Endodermal cell (in vitro differentiated cells): Measurements from ENCODE around the gene PAEP. TPM values are rescaled to one million over a fixed set of nuclear protein-coding genes. Genes with fewer than 3 reads are reported as not detected.

Source experiments
- DNase-seq: peaks from one replicate; pipeline ENCODE4 v3.0.0-alpha.2; 2017
- H3K27ac ChIP-seq: 2 replicates; pipeline ENCODE4 v1.5.1; 2013; ENCODE audit warnings: mild to moderate bottlenecking, low read depth, low read length, moderate library complexity
- H3K27me3 ChIP-seq: 2 replicates; pipeline ENCODE4 v1.6.1; 2013; ENCODE audit warnings: mild to moderate bottlenecking, low read length, moderate library complexity; ENCODE audit not compliant: insufficient read depth, control insufficient read depth, poor library complexity, severe bottlenecking
- H3K36me3 ChIP-seq: 2 replicates; pipeline ENCODE4 v1.7.0; 2013; ENCODE audit warnings: mild to moderate bottlenecking, low read length, moderate library complexity; ENCODE audit not compliant: control insufficient read depth, insufficient read depth
- H3K4me1 ChIP-seq: one replicate; pipeline ENCODE4 v1.7.0; 2013; ENCODE audit warnings: low read length; ENCODE audit not compliant: control insufficient read depth, insufficient read depth
- H3K4me3 ChIP-seq: 2 replicates; pipeline ENCODE4 v1.5.1; 2013; ENCODE audit warnings: mild to moderate bottlenecking, low read length, moderate library complexity
- H3K9ac ChIP-seq: 2 replicates; pipeline ENCODE4 v1.6.1; 2013; ENCODE audit warnings: mild to moderate bottlenecking, low read length, moderate library complexity; ENCODE audit not compliant: poor library complexity, severe bottlenecking; ENCODE audit errors: extremely low read depth
- H3K9me3 ChIP-seq: 2 replicates; pipeline ENCODE4 v1.6.1; 2013; ENCODE audit warnings: mild to moderate bottlenecking, low read length, moderate library complexity; ENCODE audit not compliant: control insufficient read depth
- H3K27ac Mint-ChIP-seq: 2 replicates; pipeline ENCODE4 v1.8.0; 2020; ENCODE audit warnings: mixed read lengths
- H3K27me3 Mint-ChIP-seq: 2 replicates; pipeline ENCODE4 v1.8.0; 2021; ENCODE audit warnings: mild to moderate bottlenecking, mixed read lengths; ENCODE audit not compliant: insufficient read depth
- H3K36me3 Mint-ChIP-seq: 2 replicates; pipeline ENCODE4 v1.8.0; 2020; ENCODE audit warnings: low read depth, mixed read lengths
- H3K4me1 Mint-ChIP-seq: 2 replicates; pipeline ENCODE4 v1.8.0; 2020; ENCODE audit warnings: mixed read lengths
- H3K4me3 Mint-ChIP-seq: 2 replicates; pipeline ENCODE4 v1.8.0; 2020; ENCODE audit warnings: mild to moderate bottlenecking, moderate library complexity, mixed read lengths
- H3K9me3 Mint-ChIP-seq: 2 replicates; pipeline ENCODE4 v1.8.0; 2020; ENCODE audit warnings: mild to moderate bottlenecking, mixed read lengths
- WGBS, 2 experiments: methylation state at CpG; one replicate each; pipeline versions ENCODE4 v1.1.5 to v1.1.7; 2013; ENCODE audit warnings: missing lambda C conversion rate in 2 of 2, mixed read lengths in 1 of 2; ENCODE audit not compliant: insufficient coverage in 1 of 2, insufficient read length in 1 of 2; 5-methylcytosine and 5-hydroxymethylcytosine counted together
- total RNA-seq, 2 donors: library from RNA; stranded (reverse); fragmentation: NEBNext Ultra II Directional in 1 of 2; extraction: Animal tissue kit (Norgen Biotek cat#: 25700) in 1 of 2; gene quantifications; 2 replicates in 1 of 2; 3 replicates in 1 of 2; pipeline ENCODE4 v1.2.1, GENCODE V29; 2021
- TF ChIP-seq, protein P1 (sequence below): fragments of 200-600 bp; sonication (generic); conservative IDR thresholded peaks from 2 replicates; pipeline ENCODE4 v1.5.0; 2021; ENCODE audit warnings: antibody characterized with exemption, mild to moderate bottlenecking

The PAEP gene
- total RNA-seq, 2 donors from 2014 or later: not detected

DNA sequence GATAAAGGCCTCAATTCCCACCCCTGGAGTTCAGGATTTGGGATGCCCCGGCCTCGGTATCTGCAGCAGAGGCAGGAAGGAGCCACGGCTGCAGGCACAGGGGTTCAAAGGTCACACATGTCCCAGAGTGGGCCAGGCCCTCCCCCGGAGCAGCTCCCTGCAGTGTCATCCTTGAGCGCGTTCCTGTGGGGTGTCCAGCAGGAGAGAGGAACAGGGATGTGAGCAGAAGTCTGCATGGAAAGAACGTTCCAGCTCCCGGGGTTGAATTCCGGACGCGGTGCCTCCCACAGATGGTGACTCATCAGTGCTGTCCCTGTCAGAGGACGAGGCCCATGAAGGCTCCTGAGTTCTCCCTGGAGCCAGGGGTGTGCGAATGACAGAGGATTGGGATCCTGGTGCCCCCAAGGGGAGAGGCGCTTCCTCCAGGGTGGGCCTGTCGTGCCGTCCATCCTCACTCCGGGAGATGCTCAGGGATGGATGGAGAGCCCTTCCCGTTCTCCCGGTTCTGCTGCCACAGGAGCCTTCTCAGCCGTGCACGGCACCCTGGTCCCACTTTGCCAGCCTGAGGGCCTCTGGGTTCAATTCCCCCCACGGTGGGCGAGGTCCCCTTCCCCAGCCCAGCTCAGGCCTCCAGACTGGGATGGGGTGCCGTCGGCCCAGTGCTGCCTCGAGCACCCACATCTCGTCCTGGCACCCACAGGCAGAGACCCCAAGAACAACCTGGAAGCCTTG is 37.3 kb upstream of the PAEP start:
- Mint-ChIP-seq H3K4me3 (no peak overlapping the region), H3K27ac (no peak overlapping the region), H3K27me3 (no peaks in the 10 kb centered on the region), H3K36me3 (no peaks in the 10 kb centered on the region), H3K9me3 (no peaks in the 10 kb centered on the region), H3K4me1 (no peaks in the 10 kb centered on the region)
- no peak overlapping the region for H3K27ac ChIP-seq
- TF ChIP-seq, protein P1, sequence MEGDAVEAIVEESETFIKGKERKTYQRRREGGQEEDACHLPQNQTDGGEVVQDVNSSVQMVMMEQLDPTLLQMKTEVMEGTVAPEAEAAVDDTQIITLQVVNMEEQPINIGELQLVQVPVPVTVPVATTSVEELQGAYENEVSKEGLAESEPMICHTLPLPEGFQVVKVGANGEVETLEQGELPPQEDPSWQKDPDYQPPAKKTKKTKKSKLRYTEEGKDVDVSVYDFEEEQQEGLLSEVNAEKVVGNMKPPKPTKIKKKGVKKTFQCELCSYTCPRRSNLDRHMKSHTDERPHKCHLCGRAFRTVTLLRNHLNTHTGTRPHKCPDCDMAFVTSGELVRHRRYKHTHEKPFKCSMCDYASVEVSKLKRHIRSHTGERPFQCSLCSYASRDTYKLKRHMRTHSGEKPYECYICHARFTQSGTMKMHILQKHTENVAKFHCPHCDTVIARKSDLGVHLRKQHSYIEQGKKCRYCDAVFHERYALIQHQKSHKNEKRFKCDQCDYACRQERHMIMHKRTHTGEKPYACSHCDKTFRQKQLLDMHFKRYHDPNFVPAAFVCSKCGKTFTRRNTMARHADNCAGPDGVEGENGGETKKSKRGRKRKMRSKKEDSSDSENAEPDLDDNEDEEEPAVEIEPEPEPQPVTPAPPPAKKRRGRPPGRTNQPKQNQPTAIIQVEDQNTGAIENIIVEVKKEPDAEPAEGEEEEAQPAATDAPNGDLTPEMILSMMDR: no peak
- no peaks in the 10 kb centered on the region for H3K36me3 ChIP-seq
- 87% methylated on average over 18 to 27 of the region's 27 CpGs for WGBS, 2 experiments
- H3K4me3 ChIP-seq: no peak overlapping the region
- no peaks in the 10 kb centered on the region for H3K9me3 ChIP-seq
- no peaks in the 10 kb centered on the region for H3K27me3 ChIP-seq
- no peaks in the 10 kb centered on the region for H3K4me1 ChIP-seq
- peak; percentile 44 for DNase-seq
- no peak overlapping the region for H3K9ac ChIP-seq

DNA sequence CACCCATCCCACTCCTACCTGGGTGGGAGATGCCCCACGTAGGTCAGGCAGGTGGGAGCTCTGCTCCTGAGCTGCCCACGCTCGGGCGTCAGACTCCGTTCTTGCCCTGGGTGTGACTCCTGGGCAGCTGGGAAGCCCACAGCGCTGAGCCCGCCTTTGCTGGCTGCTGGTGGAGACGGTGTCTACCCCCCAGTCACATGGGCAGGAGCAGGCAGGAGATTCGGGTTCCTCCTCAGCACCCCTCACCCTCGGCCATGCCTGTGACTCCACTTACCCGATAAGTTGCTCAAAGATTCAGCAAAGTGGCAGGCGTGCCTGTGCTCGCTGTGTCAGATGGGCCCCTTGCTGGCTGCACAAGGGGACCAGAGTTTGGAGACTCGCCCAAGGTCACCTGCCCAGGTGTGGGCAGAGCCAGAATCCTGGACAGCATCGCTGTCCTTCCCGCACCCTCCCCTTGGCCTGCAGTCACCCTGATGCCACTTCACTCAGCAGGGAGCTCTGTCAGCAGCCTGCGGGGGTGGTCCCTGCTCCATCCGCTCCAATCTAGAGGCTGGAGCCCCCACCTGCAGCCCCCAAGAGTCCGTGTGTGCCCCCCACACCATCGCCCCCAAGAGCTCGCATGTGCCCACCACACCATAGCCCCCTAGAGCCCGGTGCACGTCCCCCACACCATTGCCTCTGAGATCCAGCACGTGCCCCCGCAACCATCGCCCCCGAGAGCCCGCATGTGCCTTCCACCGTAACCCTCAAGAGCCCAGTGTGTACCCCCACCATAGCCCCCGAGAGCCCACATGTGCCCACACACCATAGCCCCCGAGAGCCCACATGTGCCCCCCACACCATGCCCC is 36.1 kb upstream of the PAEP start:
- Histone ChIP-seq H3K4me1 (no peaks in the 10 kb centered on the region), H3K4me3 (no peak overlapping the region), H3K27me3 (no peaks in the 10 kb centered on the region), H3K27ac (no peak overlapping the region), H3K9ac (no peak overlapping the region), H3K9me3 (no peaks in the 10 kb centered on the region), H3K36me3 (no peaks in the 10 kb centered on the region)
- 86 to 91% methylated on average over 12 to 28 of the region's 31 CpGs for WGBS, 2 experiments
- H3K4me3 Mint-ChIP-seq: no peak overlapping the region
- H3K27me3 Mint-ChIP-seq: no peaks in the 10 kb centered on the region
- peak; percentile 30 for DNase-seq
- no peaks in the 10 kb centered on the region for H3K9me3 Mint-ChIP-seq
- TF ChIP-seq, protein P1: no peak
- no peak overlapping the region for H3K27ac Mint-ChIP-seq
- H3K36me3 Mint-ChIP-seq: no peaks in the 10 kb centered on the region
- H3K4me1 Mint-ChIP-seq: peaks cover 3% of the 10 kb centered on the region

DNA sequence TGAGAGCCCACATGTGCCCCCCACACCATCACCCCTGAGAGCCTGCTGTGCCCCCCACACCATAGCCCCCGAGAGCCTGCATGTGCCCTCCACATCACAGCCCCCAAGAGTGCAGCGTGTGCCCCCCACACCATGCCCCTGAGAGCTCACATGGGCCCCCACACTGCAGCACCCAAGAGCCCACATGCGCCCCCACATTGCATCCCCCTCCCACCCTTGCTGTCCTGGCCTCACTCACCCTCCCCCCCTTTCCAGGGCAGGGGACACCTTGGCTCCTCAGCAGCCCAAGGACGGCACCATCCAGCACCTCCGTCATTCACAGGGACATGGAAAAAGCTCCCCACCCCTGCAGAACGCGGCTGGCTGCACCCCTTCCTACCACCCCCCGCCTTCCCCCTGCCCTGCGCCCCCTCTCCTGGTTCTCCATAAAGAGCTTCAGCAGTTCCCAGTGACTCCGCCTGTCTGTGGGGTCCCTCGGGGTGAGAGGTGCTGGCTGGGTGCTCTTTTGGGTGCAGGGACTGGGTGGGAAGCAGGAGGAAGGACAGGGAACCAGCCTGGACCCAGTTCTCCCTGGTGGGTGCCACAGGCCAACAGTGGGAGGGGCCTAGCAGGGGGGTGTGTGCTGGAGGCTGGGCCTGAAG is 35.3 kb upstream of the PAEP start:
- WGBS, 2 experiments: 93% methylated on average over 10 of the region's 11 CpGs; no CpG with 5 or more reads in 1 of the 2 experiments
- Histone ChIP-seq H3K27ac (no peak overlapping the region), H3K4me3 (no peak overlapping the region), H3K36me3 (no peaks in the 10 kb centered on the region), H3K9me3 (no peaks in the 10 kb centered on the region), H3K9ac (no peak overlapping the region), H3K4me1 (no peaks in the 10 kb centered on the region), H3K27me3 (no peaks in the 10 kb centered on the region)
- no peaks in the 10 kb centered on the region for H3K36me3 Mint-ChIP-seq
- no peak overlapping the region for H3K27ac Mint-ChIP-seq
- peak; percentile 55 for DNase-seq
- H3K27me3 Mint-ChIP-seq: no peaks in the 10 kb centered on the region
- H3K9me3 Mint-ChIP-seq: no peaks in the 10 kb centered on the region
- TF ChIP-seq, protein P1: no peak
- no peak overlapping the region for H3K4me3 Mint-ChIP-seq
- H3K4me1 Mint-ChIP-seq: peaks cover 5% of the 10 kb centered on the region
